GM21717 (cell line): ENCODE data around the gene PERM1.
"Not testable (repeated sequence)": the region's sequence is repeated elsewhere in the genome, so short reads cannot be mapped to it uniquely, and the experiment has no call there.

Source experiments
- ATAC-seq: cut with Tn5 transposase; IDR thresholded peaks from one replicate; pipeline ENCODE4 v1.9.1; 2021; ENCODE audit warnings: mild to moderate bottlenecking, moderate library complexity; ENCODE audit not compliant: unreplicated experiment

Gene PERM1

DNA sequence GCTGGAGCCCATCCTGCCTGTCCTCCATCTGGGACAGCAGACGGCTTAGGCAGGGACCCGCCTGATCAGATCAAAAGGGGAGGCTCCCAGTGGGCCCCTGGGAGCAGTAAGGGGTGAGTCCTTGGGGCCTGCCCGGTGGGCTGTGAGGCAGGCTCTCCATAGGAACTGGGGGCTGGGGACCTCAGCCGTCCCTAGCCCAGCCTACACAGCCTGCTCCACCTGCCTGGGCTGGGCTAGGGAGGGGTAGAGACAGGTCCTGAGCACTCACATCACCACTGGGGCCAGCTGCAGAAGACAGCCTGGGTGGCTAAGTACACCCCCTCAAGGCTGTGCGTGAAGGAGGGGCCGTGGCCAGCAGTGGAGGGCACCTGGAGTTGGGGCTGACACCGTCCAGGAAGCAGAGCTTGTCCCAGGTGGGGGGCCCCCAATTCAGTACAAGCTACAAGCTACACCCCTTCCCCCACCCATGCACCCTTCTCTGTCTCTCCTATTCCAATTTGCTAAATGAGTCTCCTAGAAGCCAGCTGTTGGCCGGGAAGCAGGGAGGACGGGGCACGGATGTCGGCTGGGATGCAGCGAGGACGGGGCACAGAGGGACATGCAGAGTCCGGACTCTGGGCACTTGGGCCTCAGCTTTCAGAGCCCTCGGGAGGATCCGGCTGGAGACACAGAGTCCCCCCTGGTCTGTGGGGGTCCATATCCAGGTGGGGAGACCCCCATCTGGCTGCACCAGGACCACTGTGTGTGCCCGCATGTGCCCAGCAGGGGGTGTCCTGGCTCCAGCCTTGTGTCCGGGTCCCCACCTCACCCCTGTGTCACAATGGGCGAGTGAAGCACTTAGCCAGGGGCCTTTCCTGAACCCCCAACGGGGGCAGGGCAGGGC, 33.1 kb upstream of the PERM1 start:
- no peak for ATAC-seq

GRCh38 chr1:1013922-1014648, 32.2 kb upstream of the PERM1 start:
- ATAC-seq, result peak; percentile 4

GRCh38 chr1:1013105-1013921, 31.4 kb upstream of the PERM1 start, which contains the start of gene ISG15:
TSS of gene ISG15 (plus strand) at chr1:1013497. CDS start at chr1:1013574, 77 bp downstream.
- ATAC-seq, result peak; percentile 80

GRCh38 chr1:1012736-1013104, 30.8 kb upstream of the PERM1 start:
- peak; percentile 4 for ATAC-seq

- no peak for ATAC-seq
Observed at GRCh38 chr1:1011396-1011949, 29.6 kb upstream of the PERM1 start.

- not testable (repeated sequence) for ATAC-seq
Observed at GRCh38 chr1:1010131-1010530, 28.2 kb upstream of the PERM1 start.

GRCh38 chr1:1006305-1007159, 24.6 kb upstream of the PERM1 start:
- no peak for ATAC-seq

DNA sequence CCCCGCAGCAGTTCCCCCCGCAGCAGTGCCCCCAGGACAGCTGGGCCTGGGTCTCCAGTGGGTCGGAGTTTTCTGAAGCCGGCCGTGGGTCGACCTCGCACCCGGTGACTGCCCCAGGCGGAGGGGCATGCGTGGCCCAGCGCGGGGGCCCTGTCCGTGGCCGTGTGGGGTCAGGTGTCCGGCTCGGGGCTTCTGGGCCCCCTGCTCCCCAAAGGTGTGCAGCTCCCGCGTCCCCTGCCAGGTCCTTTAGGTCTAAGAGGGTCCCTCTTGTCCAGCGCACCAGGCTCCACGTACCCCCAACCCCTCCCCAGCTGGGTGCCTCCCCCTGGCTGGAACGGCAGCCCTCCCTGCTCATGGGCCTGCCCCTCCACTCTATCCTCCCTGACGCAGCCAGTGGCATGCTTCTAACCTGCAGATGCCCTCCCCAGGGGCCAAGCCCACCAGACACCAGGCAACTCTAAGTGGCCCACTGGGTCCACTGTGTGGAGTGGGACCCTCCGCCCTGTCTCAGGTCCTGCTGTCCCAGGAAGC, 23.9 kb upstream of the PERM1 start:
- ATAC-seq, result no peak

- no peak for ATAC-seq
Observed at GRCh38 chr1:1004780-1005697, 23.1 kb upstream of the PERM1 start.

GRCh38 chr1:1004420-1004779, 22.5 kb upstream of the PERM1 start:
- no peak for ATAC-seq

GRCh38 chr1:1003618-1004419, 21.9 kb upstream of the PERM1 start:
- ATAC-seq, result no peak

- no peak for ATAC-seq
Observed at GRCh38 chr1:1001057-1001783, 19.3 kb upstream of the PERM1 start.

GRCh38 chr1:1000357-1001056, 18.6 kb upstream of the PERM1 start:
- no peak for ATAC-seq

DNA sequence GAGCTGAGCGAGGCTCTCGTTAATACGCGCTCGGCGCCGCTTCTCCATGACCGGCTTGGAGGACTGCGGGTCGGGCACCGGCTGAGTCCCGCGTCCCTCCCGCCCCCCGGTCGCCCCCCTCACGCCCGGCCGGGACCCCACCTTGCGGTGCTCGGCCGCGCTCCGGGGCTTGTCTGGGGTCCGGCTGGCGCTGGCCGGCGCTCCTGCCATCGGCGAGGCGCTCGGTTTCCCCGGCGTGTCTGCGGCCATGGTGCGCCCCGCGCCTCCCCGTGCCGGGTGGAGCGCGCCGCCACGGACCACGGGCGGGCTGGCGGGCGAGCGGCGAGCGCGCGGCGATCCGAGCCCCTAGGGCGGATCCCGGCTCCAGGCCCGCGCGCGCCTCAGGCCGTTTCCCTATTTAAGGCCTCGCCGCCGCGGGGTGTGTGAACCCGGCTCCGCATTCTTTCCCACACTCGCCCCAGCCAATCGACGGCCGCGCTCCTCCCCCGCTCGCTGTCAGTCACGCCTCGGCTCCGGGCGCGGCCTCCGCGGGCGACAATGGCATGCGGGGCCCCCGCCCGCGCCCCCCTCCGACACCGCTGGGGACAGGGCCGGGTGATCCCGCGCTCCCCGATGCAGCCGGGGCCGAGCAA, 17.9 kb upstream of the PERM1 start, which contains the start of gene HES4:
HES4 (minus strand) TSS at position 373 of the 632 bp plus-strand sequence; CDS start at position 249, 124 bp downstream.
- no peak for ATAC-seq

DNA sequence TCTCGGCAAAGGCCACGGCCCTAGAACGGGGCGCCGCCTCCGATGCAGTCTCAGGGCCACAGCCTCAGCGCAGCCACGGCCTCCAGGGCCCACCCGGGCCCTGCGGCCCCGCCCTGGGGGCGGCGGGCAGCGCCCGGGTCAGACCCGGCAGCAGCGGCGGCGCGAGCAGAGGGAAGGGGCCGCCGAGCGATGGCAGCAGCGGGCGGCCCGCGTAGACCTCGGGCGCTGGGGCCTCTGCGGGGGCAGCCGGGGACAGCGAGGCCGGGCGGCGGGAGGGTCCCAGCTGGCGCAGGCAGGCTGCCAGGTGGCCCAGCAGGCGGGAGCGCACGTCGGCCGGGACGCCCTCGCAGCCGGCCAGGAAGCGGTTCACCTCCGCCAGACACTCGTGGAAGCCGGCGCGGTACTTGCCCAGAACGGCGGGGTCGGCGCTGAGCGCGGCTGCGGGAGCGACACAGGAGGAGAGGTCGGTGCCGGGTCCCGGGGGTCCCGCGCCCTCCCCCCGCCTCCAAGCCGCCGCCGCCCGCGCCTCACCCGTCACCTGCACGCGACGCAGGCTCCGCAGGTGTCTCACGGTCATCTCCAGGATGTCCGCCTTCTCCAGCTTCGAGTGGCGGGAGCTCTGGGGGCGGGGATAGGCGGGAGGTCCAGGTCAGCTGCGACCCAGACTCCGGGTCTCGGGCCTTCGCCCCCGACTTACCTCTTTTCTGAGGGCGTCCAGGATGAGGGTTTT, 17.3 kb upstream of the PERM1 start:
- ATAC-seq, result no peak

- ATAC-seq, result no peak
Observed at GRCh38 chr1:998745-998994, 16.8 kb upstream of the PERM1 start.
